GM21390 (cell line): ENCODE data around the gene FOXE1.

Experiments used
- ATAC-seq: cut with Tn5 transposase; IDR thresholded peaks from one replicate; pipeline ENCODE4 v1.9.1; 2021; ENCODE audit not compliant: unreplicated experiment

The FOXE1 gene

DNA sequence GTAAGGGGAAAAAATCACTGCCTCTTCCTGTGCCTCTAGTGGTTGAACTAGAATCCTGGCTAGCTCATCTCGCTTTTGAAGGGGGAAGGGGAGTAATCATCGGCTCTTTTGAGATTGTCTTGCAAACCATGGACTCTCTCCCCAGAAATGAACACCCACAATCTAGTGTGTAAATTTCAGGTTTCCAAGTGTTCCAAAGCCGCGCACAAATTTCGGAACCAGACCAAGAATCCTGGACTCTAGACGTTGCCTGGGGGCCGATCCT lies 4.9 kb upstream of the FOXE1 start:
- ATAC-seq: no peak

DNA sequence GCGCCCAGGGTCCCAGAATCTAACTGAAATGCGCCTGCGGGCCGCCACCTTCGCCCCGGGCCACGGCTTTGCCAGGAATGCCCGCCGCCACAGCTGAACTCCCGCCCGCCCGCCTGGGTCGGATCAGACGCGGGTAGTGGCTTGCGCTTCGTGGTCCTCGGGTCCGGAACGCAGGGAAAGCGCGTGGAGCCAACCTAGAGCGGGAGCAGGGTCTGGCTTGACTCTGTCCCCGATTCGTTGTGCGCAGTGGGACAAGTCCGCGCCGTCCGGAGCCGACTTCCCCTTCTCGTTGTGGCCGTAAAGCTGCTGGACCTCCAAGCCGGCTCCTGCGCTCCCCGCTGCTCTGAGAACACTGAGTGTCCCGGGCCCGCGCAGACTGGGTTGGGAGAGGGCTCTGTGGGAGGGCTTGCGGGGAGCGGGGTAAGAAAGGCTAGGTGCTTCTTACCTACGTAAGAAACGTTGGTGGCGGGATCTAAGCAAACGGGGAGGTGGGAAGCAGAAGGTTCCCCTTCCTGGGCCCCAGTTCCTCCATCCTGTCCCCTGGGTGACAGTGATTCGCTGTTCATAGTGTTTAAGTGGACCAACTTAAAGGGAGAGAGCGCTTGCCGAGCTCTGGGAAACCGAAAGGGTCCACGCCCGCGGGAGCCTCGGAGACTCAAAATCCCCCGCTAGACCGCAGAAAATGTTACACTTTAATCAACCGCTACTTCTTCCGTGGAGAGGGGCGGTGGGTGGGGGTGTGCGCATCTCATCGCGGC lies 4.4 kb upstream of the FOXE1 start:
- ATAC-seq: no peak

DNA sequence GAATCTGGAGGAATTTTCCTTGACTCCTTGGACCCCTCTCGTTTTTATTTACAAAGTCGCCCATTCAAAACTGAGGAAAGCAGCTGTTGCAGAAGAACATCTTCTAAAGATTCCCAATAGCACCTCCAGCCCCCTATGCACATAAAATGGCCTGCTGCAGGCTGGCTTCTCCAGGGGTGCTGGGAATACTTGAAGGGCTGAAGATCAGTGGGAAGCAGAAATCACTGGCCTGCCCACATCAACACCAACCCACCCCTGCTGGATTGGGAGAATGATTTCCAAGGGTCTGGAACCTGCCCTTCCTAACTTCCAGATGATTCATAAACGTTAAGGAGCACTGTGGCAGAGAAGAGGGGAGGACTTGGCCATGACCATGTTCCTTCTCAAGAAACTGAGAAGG lies 3.0 kb upstream of the FOXE1 start:
- no peak for ATAC-seq

DNA sequence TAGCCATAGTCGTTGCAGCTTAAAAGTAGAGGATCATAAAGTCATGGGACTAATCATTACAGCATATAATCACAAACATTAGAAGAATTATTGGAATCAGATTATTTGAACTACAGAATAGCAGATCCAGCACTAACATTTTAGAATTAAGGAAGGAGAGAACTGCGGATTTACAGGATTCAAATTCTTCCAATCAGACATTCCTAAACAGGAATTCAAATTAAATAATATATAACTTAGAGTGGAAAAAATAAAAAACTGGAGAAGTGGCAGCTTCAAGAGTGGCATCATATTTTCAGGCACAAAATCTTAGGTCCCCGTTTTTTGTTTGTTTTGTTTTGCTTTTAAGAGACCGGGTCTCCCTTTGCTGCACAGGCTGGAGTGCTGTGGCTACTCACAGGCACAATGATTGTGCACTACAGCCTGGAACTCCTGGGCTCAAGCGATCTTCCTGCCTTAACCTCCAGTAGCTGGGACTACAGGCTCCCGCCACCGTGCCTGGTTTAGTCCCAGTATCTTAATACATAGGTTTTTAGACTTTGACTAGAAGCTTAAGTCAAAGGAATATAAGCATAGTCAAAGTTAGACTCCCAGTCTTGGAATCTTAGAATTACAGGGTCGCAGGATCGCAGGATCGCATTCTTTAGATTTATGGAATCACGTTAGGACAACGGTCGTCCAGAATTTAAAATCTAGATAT lies 2.1 kb upstream of the FOXE1 start:
- ATAC-seq: no peak

DNA sequence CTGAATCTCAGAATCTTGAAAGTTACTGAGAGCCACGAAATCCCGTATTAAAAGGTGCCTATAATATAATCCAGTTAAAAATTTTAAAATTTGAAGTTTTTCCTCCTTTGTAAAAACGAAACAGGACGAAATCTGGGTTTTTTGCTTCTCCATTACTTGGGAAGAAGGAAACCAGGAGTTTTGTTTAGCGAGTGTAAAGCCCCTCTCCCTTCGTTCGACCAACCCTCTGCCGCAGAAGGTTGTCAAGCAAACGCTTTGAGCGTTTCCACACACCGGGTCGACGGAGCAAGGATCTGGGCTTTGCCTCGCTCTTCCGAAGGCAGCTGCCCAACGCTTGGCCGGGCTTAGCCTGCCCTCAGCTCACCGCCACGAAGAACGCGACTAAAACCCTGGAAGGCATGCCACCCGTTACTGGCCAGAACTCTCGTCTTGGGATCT lies 1.6 kb upstream of the FOXE1 start:
- no peak for ATAC-seq

DNA sequence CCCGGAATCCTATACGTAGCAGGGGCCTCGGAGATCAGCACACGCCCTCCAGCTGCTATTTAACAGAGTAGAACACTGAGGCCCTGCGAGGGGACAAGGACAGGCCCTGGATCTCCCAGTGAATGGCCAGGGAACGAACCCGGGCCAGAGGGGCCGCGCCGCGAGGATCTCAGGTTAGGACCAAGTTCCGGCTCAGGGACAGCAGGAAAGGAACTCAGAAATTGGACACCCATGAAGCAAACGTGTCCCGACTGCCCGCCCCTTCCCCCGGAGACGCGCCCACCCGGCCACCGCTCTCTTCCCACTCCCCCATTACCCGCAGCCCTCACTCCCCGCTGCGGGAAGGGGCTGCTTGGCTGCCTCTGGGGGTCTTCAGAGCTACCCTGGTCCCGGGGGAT lies 1.0 kb upstream of the FOXE1 start:
- ATAC-seq: no peak

DNA sequence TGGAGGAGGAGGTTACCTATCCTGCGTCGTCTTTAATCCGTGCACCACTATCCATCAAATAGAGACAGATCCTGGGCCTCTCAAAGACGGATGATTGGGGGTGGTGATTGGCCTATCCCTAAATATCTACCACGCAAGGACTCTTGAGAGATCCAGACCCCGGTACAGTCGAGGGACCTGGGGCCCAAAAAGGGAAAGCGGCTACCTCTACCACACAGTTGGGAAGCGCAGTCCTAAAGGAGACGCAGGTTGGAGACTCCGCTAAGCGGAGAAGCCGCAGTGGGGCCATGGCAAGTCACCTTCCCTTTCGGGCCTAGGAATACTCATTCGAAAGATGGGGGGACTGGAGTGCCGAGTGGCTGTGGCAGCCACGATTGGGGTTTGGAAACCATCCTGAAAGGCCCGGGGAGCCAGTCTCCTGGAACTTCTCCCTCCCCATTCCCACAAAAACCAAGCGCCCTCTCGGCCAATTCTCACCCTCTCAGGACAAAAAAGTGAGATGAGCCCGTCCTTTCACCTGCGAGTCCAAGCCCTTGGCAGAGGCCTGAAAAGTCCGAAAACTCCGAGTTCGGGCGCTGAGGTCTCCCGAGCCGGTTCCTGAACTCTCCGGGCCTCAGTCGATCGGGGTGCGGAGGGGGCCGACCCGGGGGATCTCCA lies 499 bp upstream of the FOXE1 start:
- ATAC-seq: no peak

DNA sequence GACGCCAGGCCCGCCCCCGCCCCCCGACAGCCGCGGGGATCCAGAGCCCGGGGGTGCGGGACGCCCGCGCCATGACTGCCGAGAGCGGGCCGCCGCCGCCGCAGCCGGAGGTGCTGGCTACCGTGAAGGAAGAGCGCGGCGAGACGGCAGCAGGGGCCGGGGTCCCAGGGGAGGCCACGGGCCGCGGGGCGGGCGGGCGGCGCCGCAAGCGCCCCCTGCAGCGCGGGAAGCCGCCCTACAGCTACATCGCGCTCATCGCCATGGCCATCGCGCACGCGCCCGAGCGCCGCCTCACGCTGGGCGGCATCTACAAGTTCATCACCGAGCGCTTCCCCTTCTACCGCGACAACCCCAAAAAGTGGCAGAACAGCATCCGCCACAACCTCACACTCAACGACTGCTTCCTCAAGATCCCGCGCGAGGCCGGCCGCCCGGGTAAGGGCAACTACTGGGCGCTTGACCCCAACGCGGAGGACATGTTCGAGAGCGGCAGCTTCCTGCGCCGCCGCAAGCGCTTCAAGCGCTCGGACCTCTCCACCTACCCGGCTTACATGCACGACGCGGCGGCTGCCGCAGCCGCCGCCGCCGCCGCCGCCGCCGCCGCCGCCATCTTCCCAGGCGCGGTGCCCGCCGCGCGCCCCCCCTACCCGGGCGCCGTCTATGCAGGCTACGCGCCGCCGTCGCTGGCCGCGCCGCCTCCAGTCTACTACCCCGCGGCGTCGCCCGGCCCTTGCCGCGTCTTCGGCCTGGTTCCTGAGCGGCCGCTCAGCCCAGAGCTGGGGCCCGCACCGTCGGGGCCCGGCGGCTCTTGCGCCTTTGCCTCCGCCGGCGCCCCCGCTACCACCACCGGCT lies 1.0 kb downstream of the FOXE1 start:
- ATAC-seq: no peak

DNA sequence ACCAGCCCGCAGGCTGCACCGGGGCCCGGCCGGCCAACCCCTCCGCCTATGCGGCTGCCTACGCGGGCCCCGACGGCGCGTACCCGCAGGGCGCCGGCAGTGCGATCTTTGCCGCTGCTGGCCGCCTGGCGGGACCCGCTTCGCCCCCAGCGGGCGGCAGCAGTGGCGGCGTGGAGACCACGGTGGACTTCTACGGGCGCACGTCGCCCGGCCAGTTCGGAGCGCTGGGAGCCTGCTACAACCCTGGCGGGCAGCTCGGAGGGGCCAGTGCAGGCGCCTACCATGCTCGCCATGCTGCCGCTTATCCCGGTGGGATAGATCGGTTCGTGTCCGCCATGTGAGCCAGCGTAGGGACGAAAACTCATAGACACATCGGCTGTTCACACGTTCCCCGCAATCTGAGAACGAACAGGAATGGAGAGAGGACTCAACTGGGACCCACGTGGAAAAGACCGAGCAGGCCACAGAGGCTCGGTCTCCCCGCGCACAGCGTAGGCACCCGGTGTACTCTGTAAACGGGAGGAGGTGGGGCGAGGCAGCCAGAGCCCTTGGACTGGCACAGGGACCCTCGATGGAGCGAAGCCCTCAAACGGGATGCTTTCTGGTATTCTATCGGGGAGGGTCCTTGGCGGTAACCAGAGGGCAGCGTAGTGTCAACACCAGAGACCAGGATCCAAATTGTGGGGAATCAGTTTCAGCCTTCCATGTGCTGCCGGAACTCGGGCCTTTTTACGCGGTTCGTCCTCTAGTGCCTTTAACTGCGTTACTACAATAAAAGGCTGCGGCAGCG lies 1.9 kb downstream of the FOXE1 start:
- ATAC-seq: no peak

DNA sequence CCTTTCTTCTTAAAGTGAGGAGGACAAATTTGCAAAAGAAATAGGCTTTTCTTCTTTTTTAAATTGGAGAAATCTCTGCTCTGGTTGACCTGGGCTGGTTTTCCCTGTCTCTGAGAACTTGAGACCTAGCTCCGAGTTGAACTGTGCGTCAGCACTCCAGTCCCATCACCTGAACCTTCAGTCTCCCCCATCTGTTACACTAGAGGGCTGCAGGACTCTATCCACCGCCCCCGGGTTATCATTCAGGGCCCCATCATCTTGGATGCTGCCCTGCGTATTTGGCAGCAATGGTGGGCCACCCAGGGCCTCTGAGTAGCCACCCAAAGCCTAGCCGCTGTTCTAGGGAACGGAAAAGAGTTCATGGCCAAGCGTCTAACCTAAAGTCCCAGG lies 2.5 kb downstream of the FOXE1 start:
- no peak for ATAC-seq

DNA sequence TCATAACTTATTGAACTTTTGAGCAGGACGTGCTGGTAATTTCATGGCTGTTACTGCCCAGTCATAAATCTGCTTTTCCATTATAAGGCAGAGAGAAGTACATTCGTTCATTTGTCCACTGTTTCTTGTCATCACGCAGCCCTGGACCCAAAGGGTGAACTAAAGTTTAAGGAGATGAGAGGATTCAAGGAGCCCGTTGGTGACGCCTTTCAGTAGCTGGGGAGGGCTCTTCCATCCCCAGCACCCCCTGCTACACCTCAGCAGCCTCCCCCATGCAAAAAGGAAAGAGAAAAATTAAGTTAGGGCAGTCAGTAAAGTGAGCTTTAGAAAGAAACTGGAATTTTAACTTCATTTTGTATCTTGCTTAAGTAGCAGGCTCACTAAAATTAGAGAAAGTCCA lies 2.9 kb downstream of the FOXE1 start:
- no peak for ATAC-seq

DNA sequence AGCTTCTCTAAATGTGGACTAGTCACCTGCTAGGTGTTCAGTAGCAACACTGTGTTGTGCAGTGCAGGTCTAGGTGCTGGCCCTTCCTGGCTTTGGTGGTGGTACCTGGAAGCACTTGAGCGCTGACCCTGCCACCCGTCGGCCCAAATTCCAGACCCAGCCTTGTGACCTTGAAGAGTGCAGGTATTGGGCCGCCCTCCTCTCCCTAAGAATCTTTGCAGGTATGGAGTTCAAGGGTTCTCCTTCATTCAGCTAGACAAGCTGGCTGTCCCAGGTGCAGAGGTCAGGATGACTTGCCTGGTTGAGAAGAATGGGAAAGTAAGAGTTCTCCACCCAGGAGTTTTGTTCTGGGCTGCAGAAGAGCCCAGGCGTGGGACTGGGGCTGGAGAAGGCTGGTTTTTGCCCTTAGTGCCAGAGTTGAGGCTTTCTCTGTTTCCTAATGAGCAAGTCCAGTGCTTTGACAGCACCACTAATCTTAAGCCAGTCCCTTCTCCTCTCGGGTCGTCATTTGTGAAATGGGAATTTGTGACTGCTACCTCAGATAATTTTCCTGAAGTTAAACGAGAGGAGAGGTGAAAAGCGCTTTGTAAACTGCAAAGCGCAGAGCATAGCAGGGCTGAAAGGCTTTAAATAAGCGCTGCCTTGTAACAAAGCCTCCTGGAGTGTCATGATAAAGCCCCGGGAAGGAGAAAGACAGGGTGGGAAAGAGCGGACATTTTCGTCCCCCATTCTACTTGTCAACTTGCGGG lies 4.0 kb downstream of the FOXE1 start:
- no peak for ATAC-seq

DNA sequence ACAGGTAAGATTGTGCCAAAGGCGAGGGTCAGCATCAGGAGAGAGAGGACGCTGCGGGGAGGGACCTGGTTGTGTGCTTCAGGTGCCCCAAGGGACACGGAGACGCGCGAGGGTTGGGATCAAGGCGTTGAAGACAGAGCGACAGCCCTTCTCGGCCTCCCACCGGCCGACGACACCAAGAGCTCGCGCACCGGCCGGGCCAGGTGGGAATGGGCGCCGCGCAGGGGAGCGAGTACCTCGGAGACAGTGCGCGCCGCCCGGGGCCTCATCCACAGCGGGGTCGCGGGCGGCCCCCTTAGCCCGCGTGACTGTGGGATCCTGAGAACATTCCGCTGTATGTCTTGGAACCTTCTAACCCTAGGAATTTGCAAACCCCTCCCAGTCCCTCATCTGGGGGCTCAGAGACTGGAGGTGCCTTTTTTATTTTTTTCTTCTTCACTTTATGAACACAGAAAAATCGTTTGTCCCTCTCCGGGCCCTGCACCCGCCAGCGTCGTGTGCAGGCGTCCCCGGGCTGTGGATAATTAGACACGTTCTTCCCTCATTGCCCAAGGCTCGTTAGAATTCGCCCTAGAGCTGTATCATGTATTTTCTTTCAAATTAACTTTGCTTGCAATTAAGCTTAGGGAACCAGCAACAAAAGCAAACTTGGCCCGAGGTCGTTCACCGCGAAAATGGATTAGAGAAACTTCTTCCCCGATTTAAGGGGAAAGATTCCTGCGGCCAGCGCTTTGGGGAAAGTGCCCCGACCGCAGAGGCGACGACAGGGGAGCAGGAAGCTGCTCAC lies 4.8 kb downstream of the FOXE1 start:
- no peak for ATAC-seq

DNA sequence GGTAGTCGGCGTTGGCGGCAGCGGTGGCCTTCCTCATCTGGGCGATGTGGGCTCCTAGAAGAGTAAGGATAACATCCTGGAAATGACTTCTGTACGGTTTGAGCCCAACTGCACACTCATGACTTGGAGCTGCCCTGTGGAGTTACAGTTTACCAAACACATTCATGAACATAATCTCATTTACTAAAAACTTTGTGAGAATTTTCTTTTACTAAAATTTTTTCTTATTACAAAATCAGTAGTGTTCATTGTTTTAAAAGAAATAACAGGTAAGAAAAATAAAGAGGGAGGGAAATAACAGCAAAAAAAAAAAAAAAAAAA lies 5.3 kb downstream of the FOXE1 start:
- no peak for ATAC-seq

DNA sequence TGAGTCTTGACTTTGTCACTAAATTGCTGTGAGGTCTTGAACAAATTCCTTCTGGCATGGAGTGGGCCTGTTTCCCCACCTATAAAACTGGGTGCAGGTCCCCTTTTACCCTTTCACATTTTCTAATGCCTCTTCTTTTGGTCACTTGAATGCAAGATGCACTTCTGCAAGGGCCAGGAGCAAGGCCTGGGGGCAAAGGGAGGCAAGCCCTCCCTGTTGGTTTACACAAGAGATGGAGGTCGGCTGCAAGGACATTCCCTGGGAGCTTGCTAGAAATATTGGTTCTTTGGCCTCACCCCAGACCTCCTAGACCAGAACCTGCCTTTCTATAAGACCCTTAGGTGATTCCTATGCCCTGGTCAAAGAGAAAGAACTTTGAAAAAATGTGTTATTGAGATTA lies 5.8 kb downstream of the FOXE1 start:
- ATAC-seq: no peak

DNA sequence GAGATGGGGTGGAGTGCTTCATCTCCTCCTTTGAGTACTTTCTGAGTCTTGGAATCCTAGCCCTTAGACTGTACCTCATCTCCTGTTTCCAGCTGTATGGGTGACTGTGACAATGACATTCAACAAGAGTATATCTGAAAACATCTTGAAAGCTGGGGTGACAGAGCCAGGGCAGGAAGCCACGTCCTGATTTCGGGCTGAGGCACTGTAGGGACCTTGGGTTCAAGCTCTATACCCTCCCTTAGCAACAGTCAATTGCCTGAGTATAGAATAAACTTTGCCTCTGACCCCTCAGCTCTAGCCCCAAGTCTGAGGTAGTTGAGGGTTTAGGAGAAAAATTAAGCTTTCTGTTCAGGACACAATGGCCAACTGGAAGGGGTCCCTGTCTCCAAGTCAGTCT lies 6.3 kb downstream of the FOXE1 start:
- ATAC-seq: no peak

DNA sequence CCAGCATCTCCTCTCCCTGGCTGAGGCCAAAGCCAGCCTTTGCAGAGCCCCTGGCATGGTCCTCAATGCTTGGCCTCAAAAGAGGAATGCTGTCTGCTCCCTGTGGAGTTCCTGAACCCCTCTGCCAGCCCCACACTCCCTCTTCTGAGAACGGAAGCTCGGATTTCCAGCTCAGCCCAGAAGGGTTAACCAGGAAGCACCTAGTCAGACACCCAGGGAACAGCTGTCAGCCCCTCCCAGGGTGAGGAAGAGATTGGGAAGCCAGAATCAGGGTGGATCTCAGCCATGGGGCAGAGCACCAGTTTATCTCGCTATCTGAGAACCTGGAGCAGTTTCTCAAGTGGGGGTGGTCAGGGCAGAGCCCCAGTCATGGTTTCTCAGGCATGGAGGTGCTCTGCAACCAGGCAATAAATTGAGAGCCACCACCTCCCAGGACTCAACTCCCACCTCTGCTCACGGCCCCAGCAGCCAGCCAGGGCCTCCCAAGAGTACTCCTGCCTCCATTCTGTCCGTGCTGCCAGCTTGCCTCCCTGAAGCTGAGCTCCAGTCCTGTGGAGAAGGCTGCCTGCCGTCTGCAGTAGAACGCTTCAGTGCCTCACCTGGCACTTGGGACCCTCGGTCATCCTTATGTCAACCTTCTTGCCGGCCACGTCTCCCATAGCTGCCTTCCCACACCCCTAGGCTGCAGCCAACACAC lies 7.6 kb downstream of the FOXE1 start:
- ATAC-seq: no peak

DNA sequence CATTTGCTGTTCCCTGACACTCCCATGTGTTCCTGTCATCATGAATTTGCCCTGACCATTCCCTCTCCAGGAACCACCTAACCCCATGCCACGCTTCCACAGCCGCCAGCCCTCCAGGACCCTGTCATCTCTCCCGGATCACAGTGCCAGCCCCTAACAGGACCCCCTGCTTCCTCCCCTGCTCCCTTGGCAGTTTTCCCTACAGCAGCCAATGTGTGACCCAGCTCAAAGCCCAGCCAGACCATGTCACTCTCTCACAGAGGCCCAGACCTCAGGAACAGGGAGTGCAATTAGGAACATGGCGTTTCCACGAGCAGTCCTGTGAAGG lies 8.1 kb downstream of the FOXE1 start:
- ATAC-seq: no peak

DNA sequence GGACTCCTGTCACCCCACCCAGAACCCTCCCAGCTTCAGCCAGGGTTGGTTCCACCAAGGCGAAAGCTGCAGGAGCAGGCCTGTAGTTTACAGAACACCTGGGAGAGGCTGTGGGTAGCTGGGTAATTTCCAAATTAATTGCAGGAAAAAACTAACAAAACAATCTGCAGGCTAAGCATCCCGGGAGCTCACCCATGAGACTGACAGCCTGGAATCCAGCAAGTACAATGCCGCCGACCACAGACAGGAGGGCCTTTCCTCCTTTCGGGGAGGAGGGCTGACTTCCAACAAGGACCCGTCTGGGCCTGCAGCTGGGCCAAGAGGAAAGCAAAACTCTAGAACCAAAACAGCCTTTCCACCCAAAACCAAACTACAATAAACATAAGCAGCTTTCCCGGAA lies 10.3 kb downstream of the FOXE1 start:
- no peak for ATAC-seq
